Thyroid gland (tissue), 4 donors: ENCODE measurements around the gene CLSTN2. TPM values are rescaled to one million over a fixed set of nuclear protein-coding genes. Genes with fewer than 3 reads are reported as not detected.
A peak's percentile ranks its signal among the peaks of the same experiment; 100 is the strongest.

Source experiments
- DNase-seq, 2 donors: peaks; one replicate each; pipeline ENCODE4 v3.0.0-alpha.2; 2019
- H3K27ac ChIP-seq, 3 donors: fragments of 200-600 bp; sonication (generic); 1 replicate in 2 of 3; 2 replicates in 1 of 3; pipeline ENCODE4 v1.5.1; 2016 to 2019; ENCODE audit warnings: mild to moderate bottlenecking in 1 of 3, moderate library complexity in 1 of 3
- H3K27me3 ChIP-seq: fragments of 200-600 bp; sonication (generic); one replicate; pipeline ENCODE4 v1.5.1; 2019
- H3K36me3 ChIP-seq, 2 donors: fragments of 200-600 bp; sonication (generic); one replicate each; pipeline ENCODE4 v1.5.1; 2016 to 2019
- H3K4me1 ChIP-seq, 2 donors: fragments of 200-600 bp; sonication (generic); one replicate each; pipeline ENCODE4 v1.5.1; 2017 to 2019
- H3K4me3 ChIP-seq, 3 donors: fragments of 200-600 bp; sonication (generic); replicated peaks in 1 of 3; 1 replicate in 2 of 3; 2 replicates in 1 of 3; pipeline ENCODE4 v1.5.1; 2016; ENCODE audit warnings: mild to moderate bottlenecking in 1 of 3
- H3K9me3 ChIP-seq: fragments of 200-600 bp; sonication (generic); one replicate; pipeline ENCODE4 v1.5.1; 2017
- CTCF ChIP-seq, 6 experiments: fragments of 200-600 bp in 3 of 6; fragments of 450-650 bp in 3 of 6; sonication (generic) in 3 of 6; IDR thresholded peaks; one replicate each; pipeline ENCODE4 v1.5.1; 2016 to 2019; ENCODE audit warnings: antibody characterized with exemption in 6 of 6, mild to moderate bottlenecking in 2 of 6, inconsistent platforms in 1 of 6, moderate library complexity in 1 of 6
- POLR2A ChIP-seq, 2 donors: fragments of 450-650 bp; IDR thresholded peaks; one replicate each; pipeline ENCODE4 v1.6.1; 2017; ENCODE audit warnings: antibody characterized with exemption in 2 of 2, mild to moderate bottlenecking in 2 of 2, moderate library complexity in 1 of 2
- WGBS, 2 donors: methylation state at CpG; one replicate each; pipeline ENCODE4 v1.1.5; 2017; 5-methylcytosine and 5-hydroxymethylcytosine counted together
- intact Hi-C: fragments of 100-400 bp; cut with DNase I; formaldehyde crosslinking; loops from one replicate; pipeline ENCODE4 v1.15.1; 2023
- total RNA-seq, 4 donors: library from RNA; depleted of rRNA; stranded (reverse); fragments of >200 nt; gene quantifications; one replicate each; pipeline ENCODE4 v1.2.3, GENCODE V29; 2016

Gene CLSTN2
- total RNA-seq, 4 donors from 2014 or later = 9.7 to 32.9 (median 15.5) TPM

GRCh38 chr3:140568842-140569520 is 634.0 kb downstream of the CLSTN2 start:
- intact Hi-C loops = no loop called here
- Histone ChIP-seq H3K4me1 (peaks cover 0 to 9% of the 10 kb centered on the region in 2 donors), H3K27ac (peak overlapping the region; percentile 7 to 37 (median 13)), H3K36me3 (no peaks in the 10 kb centered on the region), H3K9me3 (no peaks in the 10 kb centered on the region), H3K27me3 (no peaks in the 10 kb centered on the region), H3K4me3 (no peak overlapping the region)
- 54 to 62% methylated on average over 3 of the region's 3 CpGs for WGBS, 2 donors
- DNase-seq = peak; percentile 84 to 92
- TF ChIP-seq POLR2A (IDR thresholded peaks at IDR 0.05) (no peak), CTCF (IDR thresholded peaks at IDR 0.05) (no peak)

- 63 to 69% methylated on average over 3 of the region's 3 CpGs for WGBS, 2 donors
- peak in 1 of 2 donors; percentile 5 for DNase-seq
- Histone ChIP-seq H3K27me3 (no peaks in the 10 kb centered on the region), H3K9me3 (no peaks in the 10 kb centered on the region), H3K4me3 (no peak overlapping the region), H3K36me3 (no peaks in the 10 kb centered on the region), H3K27ac (no peak overlapping the region), H3K4me1 (peaks cover 0 to 9% of the 10 kb centered on the region in 2 donors)
- TF ChIP-seq CTCF (IDR thresholded peaks at IDR 0.05) (no peak), POLR2A (IDR thresholded peaks at IDR 0.05) (no peak)
- intact Hi-C loops = no loop called here
Measured at GRCh38 chr3:140570602-140571001, 635.6 kb downstream of the CLSTN2 start.

GRCh38 chr3:140571836-140572235 is 636.9 kb downstream of the CLSTN2 start:
- DNase-seq = peak in 1 of 2 donors; percentile 27
- no peak overlapping the region for H3K4me3 ChIP-seq
- H3K36me3 ChIP-seq = no peaks in the 10 kb centered on the region
- intact Hi-C loops = no loop called here
- no peaks in the 10 kb centered on the region for H3K9me3 ChIP-seq
- peaks cover 0 to 9% of the 10 kb centered on the region in 2 donors for H3K4me1 ChIP-seq
- 67 to 92% methylated on average over 1 of the region's 1 CpG for WGBS, 2 donors
- no peak overlapping the region for H3K27ac ChIP-seq
- no peaks in the 10 kb centered on the region for H3K27me3 ChIP-seq
- TF ChIP-seq POLR2A (IDR thresholded peaks at IDR 0.05) (no peak), CTCF (IDR thresholded peaks at IDR 0.05) (no peak)

- no peak overlapping the region for H3K4me3 ChIP-seq
- 80 to 90% methylated on average over 1 of the region's 1 CpG for WGBS, 2 donors
- H3K27me3 ChIP-seq = no peaks in the 10 kb centered on the region
- peaks cover 0 to 9% of the 10 kb centered on the region in 2 donors for H3K4me1 ChIP-seq
- no peak overlapping the region for H3K27ac ChIP-seq
- no peaks in the 10 kb centered on the region for H3K9me3 ChIP-seq
- DNase-seq = no peak
- intact Hi-C loops = no loop called here
- H3K36me3 ChIP-seq = no peaks in the 10 kb centered on the region
- no peak for TF ChIP-seq POLR2A (IDR thresholded peaks at IDR 0.05)
- TF ChIP-seq CTCF (IDR thresholded peaks at IDR 0.05) = no peak
Measured at GRCh38 chr3:140572334-140572733, 637.3 kb downstream of the CLSTN2 start.

GRCh38 chr3:140573011-140573410 is 638.0 kb downstream of the CLSTN2 start:
- WGBS, 2 donors = 64 to 68% methylated on average over 3 of the region's 3 CpGs
- peak in 1 of 2 donors; percentile 3 for DNase-seq
- no peak overlapping the region for H3K27ac ChIP-seq

More at GRCh38 chr3:140573011-140573410, 638.0 kb downstream of the CLSTN2 start:
- Histone ChIP-seq H3K36me3 (no peaks in the 10 kb centered on the region), H3K9me3 (no peaks in the 10 kb centered on the region), H3K4me3 (no peak overlapping the region), H3K27me3 (no peaks in the 10 kb centered on the region), H3K4me1 (peaks cover 0 to 9% of the 10 kb centered on the region in 2 donors)
- intact Hi-C loops = no loop called here
- no peak for TF ChIP-seq POLR2A (IDR thresholded peaks at IDR 0.05)
- TF ChIP-seq CTCF (IDR thresholded peaks at IDR 0.05) = no peak
